Neural cell (in vitro differentiated cells): ENCODE results near the gene AP1S2. TPM values are rescaled to one million over a fixed set of nuclear protein-coding genes. Genes with fewer than 3 reads are reported as not detected.

Source experiments
- H2AFZ ChIP-seq: fragments of 200-600, 300-800 bp; sonication (generic), shearing (Covaris generic); 2 replicates; pipeline ENCODE4 v1.6.0; 2014; ENCODE audit warnings: low read depth, mild to moderate bottlenecking, antibody characterized with exemption, low read length, moderate library complexity
- H3F3A ChIP-seq: fragments of 200-600 bp; shearing (Covaris generic); 2 replicates; pipeline ENCODE4 v1.6.1; 2016; ENCODE audit warnings: mild to moderate bottlenecking, moderate library complexity, mixed read lengths, antibody characterized with exemption, low read length; ENCODE audit not compliant: insufficient read depth, poor library complexity, severe bottlenecking
- H3K27ac ChIP-seq: fragments of 200-600, 300-800 bp; sonication (generic), shearing (Covaris generic); 2 replicates; pipeline ENCODE4 v1.5.1; 2014; ENCODE audit warnings: mild to moderate bottlenecking, low read length, moderate library complexity
- H3K27me3 ChIP-seq: fragments of 300-800, 200-600 bp; sonication (generic), shearing (Covaris generic); 2 replicates; pipeline ENCODE4 v1.6.0; 2014; ENCODE audit warnings: mild to moderate bottlenecking, low read depth, low read length, moderate library complexity; ENCODE audit not compliant: insufficient read depth
- H3K36me3 ChIP-seq: fragments of 300-800, 200-600 bp; sonication (generic), shearing (Covaris generic); 2 replicates; pipeline ENCODE4 v1.5.1; 2014; ENCODE audit warnings: mild to moderate bottlenecking, antibody characterized with exemption, low read length, moderate library complexity; ENCODE audit not compliant: insufficient read depth
- H3K4me2 ChIP-seq: fragments of 300-800, 200-600 bp; sonication (generic), shearing (Covaris generic); 2 replicates; pipeline ENCODE4 v1.6.0; 2014; ENCODE audit warnings: mild to moderate bottlenecking, low read length
- H3K4me3 ChIP-seq: fragments of 300-800, 200-600 bp; sonication (generic), shearing (Covaris generic); 2 replicates; pipeline ENCODE4 v1.5.1; 2014; ENCODE audit warnings: mild to moderate bottlenecking, low read length, moderate library complexity
- H3K79me2 ChIP-seq: fragments of 200-600 bp; shearing (Covaris generic); replicated peaks from 2 replicates; pipeline ENCODE4 v1.6.0; 2014; ENCODE audit warnings: mild to moderate bottlenecking, low read length, moderate library complexity; ENCODE audit not compliant: insufficient read depth
- H3K9ac ChIP-seq: fragments of 300-800, 200-600 bp; sonication (generic), shearing (Covaris generic); 2 replicates; pipeline ENCODE4 v1.6.1; 2016; ENCODE audit warnings: mild to moderate bottlenecking, low read length, mixed read lengths
- H3K9me2 ChIP-seq: fragments of 200-600 bp; shearing (Covaris generic); 2 replicates; pipeline ENCODE4 v1.6.1; 2016; ENCODE audit warnings: mild to moderate bottlenecking, low read length, mixed read lengths; ENCODE audit not compliant: insufficient read depth
- H3K9me3 ChIP-seq: fragments of 200-600, 300-800 bp; sonication (generic), shearing (Covaris generic); 2 replicates; pipeline ENCODE4 v1.6.1; 2016; ENCODE audit warnings: mild to moderate bottlenecking, mixed run types, low read length, moderate library complexity, mixed read lengths
- H4K20me1 ChIP-seq: fragments of 200-600 bp; shearing (Covaris generic); 2 replicates; pipeline ENCODE4 v1.6.1; 2016; ENCODE audit warnings: mild to moderate bottlenecking, mixed run types; ENCODE audit not compliant: insufficient read depth
- CTCF ChIP-seq: fragments of 450-650 bp; IDR thresholded peaks from 2 replicates; pipeline ENCODE4 v1.5.1; 2014; ENCODE audit warnings: antibody characterized with exemption, mild to moderate bottlenecking, moderate library complexity; ENCODE audit not compliant: poor library complexity, severe bottlenecking
- EP300 ChIP-seq: fragments of 450-650 bp; conservative IDR thresholded peaks from 2 replicates; pipeline ENCODE4 v1.6.1; 2014; ENCODE audit warnings: antibody characterized with exemption, mild to moderate bottlenecking, moderate library complexity; ENCODE audit not compliant: poor library complexity, severe bottlenecking
- EZH2 ChIP-seq: fragments of 200-600, 300-800 bp; shearing (Covaris generic), sonication (generic); IDR thresholded peaks from 2 replicates; pipeline ENCODE4 v1.6.1; 2014; ENCODE audit warnings: antibody characterized with exemption, low read length, borderline replicate concordance, mild to moderate bottlenecking; ENCODE audit not compliant: insufficient read depth, poor library complexity, severe bottlenecking
- MXI1 ChIP-seq: fragments of 450-650 bp; conservative IDR thresholded peaks from 2 replicates; pipeline ENCODE4 v1.6.1; 2014; ENCODE audit warnings: antibody characterized with exemption, mild to moderate bottlenecking; ENCODE audit not compliant: poor library complexity, severe bottlenecking
- POLR2AphosphoS5 ChIP-seq: IDR thresholded peaks from 2 replicates; pipeline ENCODE4 v1.6.1; 2012
- RAD21 ChIP-seq: fragments of 450-650 bp; conservative IDR thresholded peaks from 2 replicates; pipeline ENCODE4 v1.6.1; 2014; ENCODE audit warnings: antibody characterized with exemption, mild to moderate bottlenecking, moderate library complexity
- REST ChIP-seq: IDR thresholded peaks from 2 replicates; pipeline ENCODE4 v1.6.1; 2012; ENCODE audit warnings: borderline replicate concordance
- SMC3 ChIP-seq: fragments of 450-650 bp; conservative IDR thresholded peaks from 2 replicates; pipeline ENCODE4 v1.6.1; 2014; ENCODE audit warnings: antibody characterized with exemption, mild to moderate bottlenecking, moderate library complexity; ENCODE audit not compliant: poor library complexity
- TAF1 ChIP-seq: IDR thresholded peaks from 2 replicates; pipeline ENCODE4 v1.6.1; 2012; ENCODE audit warnings: low read depth
- polyA plus RNA-seq: library from polyadenylated mRNA; depleted of rRNA; stranded (reverse); fragments of >200 nt; gene quantifications from 2 replicates; pipeline ENCODE4 v1.2.3, GENCODE V29; 2014

The AP1S2 gene
- polyA plus RNA-seq, 1 donor from 2014 or later: 160 TPM

- Histone ChIP-seq H3K4me2 (no peak overlapping the region), H4K20me1 (no peaks in the 10 kb centered on the region), H2AFZ (no peak overlapping the region)
Measured at GRCh38 chrX:15883540-15883863, 28.9 kb upstream of the AP1S2 start.

GRCh38 chrX:15882704-15883539, 28.3 kb upstream of the AP1S2 start:
- no peak overlapping the region for H2AFZ ChIP-seq
- no peak overlapping the region for H3K4me3 ChIP-seq
- no peaks in the 10 kb centered on the region for H3K9me3 ChIP-seq
- no peaks in the 10 kb centered on the region for H4K20me1 ChIP-seq
- H3F3A ChIP-seq: no peaks in the 10 kb centered on the region
- H3K27ac ChIP-seq: no peak overlapping the region
- H3K4me2 ChIP-seq: no peak overlapping the region
- H3K36me3 ChIP-seq: no peaks in the 10 kb centered on the region
- H3K9me2 ChIP-seq: no peaks in the 10 kb centered on the region
- no peak overlapping the region for H3K9ac ChIP-seq
- no peaks in the 10 kb centered on the region for H3K79me2 ChIP-seq
- no peaks in the 10 kb centered on the region for H3K27me3 ChIP-seq
- TF ChIP-seq TAF1: no peak
- TF ChIP-seq CTCF: no peak
- TF ChIP-seq MXI1: no peak
- TF ChIP-seq EP300: no peak
- TF ChIP-seq POLR2AphosphoS5: no peak
- TF ChIP-seq SMC3: no peak

More at GRCh38 chrX:15883540-15883863, 28.9 kb upstream of the AP1S2 start:
- no peaks in the 10 kb centered on the region for H3K36me3 ChIP-seq
- no peaks in the 10 kb centered on the region for H3K9me2 ChIP-seq
- H3K27ac ChIP-seq: no peak overlapping the region
- H3K9ac ChIP-seq: no peak overlapping the region
- H3F3A ChIP-seq: no peaks in the 10 kb centered on the region
- TF ChIP-seq CTCF (no peak), EP300 (no peak), SMC3 (no peak), POLR2AphosphoS5 (no peak), MXI1 (no peak), REST (no peak), RAD21 (no peak), TAF1 (no peak), EZH2 (no peak)
- no peaks in the 10 kb centered on the region for H3K27me3 ChIP-seq
- no peak overlapping the region for H3K4me3 ChIP-seq
- no peaks in the 10 kb centered on the region for H3K9me3 ChIP-seq
- no peaks in the 10 kb centered on the region for H3K79me2 ChIP-seq
